Measurements from ENCODE around the gene DCDC2B. TPM values are rescaled to one million over a fixed set of nuclear protein-coding genes. Genes with fewer than 3 reads are reported as not detected.

The DCDC2B gene
- total RNA-seq, 5 donors from 2014 or later (not counting 1 experiment from before 2014, with no cell fraction given), result 0.18 TPM; not detected in 4

DNA sequence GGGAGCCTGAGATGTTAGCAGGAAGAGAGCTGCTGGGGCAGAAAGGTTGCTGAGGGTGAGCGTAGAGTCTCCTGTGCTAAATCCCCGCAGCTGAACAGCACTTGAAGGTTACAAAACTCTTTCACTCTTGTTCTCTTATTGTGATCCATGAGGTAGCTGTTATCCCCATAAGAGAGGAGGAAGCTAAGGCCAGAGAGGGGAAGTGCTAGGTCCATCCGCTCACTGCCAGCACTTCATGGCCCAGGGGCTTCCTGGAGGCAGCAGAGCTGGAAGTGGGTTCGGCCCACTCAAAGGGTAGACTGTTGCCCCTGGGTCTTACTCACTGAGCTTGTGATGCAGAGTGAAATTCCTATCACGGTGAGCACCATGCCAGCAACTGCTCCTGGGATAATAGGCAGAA lies 7.7 kb downstream of the DCDC2B start:
- 100% methylated on average over 2 of the region's 5 CpGs for WGBS (ENCODE audit: insufficient coverage)
- no peaks in the 10 kb centered on the region for H3K9me3 ChIP-seq
- CTCF ChIA-PET, result interaction anchor here (0.5 to 2.7 kb wide), 18 partner anchors 9 to 179 kb away, joined by 3 to 17 read pairs (median 4); partner anchors contain the start of genes HDAC1 (in 1 of the 2), IQCC (in 1 of the 2) and MARCKSL1 (in 1 of the 2)
- Mint-ChIP-seq H3K36me3 (peaks cover 20% of the 10 kb centered on the region), H3K9me3 (no peaks in the 10 kb centered on the region), H3K4me1 (peaks cover 23 to 34% (median 29%) of the 10 kb centered on the region in 3 donors), H3K27ac (peak overlapping the region; percentile 55 to 71), H3K27me3 (no peaks in the 10 kb centered on the region), H3K4me3 (peak overlapping the region in 1 of 3 donors; percentile 27)
- ATAC-seq (replicated peaks in 1 of 4) (no peak), DNase-seq (no peak)
- H3K36me3 ChIP-seq (ENCODE audit: control insufficient read depth in 2 of 2, extremely low read depth in 1 of 2, insufficient read depth in 1 of 2, low read length in 1 of 2), result peaks cover 5 to 36% of the 10 kb centered on the region in 2 donors
- H3K4me1 ChIP-seq (ENCODE audit: control insufficient read depth in 1 of 2, extremely low read depth in 1 of 2, insufficient read depth in 2 of 2, low read length in 2 of 2), result peaks cover 13 to 26% of the 10 kb centered on the region in 2 experiments
- no peak overlapping the region for H3K27ac ChIP-seq (ENCODE audit: low read length)
- POLR2A ChIA-PET, result interaction anchor here in 1 of 2 donors (0.9 kb wide), 1 partner anchor 105 kb away, joined by 4 read pairs; no protein-coding TSS in a partner anchor
- no peaks in the 10 kb centered on the region for H3K27me3 ChIP-seq (replicated peaks in 1 of 2; ENCODE audit: control insufficient read depth in 2 of 2, extremely low read depth in 1 of 2, insufficient read depth in 2 of 2, low read length in 1 of 2)
- H3K4me3 ChIP-seq (ENCODE audit: control insufficient read depth in 1 of 2, extremely low read depth in 1 of 2, low read length in 1 of 2), result no peak overlapping the region

DNA sequence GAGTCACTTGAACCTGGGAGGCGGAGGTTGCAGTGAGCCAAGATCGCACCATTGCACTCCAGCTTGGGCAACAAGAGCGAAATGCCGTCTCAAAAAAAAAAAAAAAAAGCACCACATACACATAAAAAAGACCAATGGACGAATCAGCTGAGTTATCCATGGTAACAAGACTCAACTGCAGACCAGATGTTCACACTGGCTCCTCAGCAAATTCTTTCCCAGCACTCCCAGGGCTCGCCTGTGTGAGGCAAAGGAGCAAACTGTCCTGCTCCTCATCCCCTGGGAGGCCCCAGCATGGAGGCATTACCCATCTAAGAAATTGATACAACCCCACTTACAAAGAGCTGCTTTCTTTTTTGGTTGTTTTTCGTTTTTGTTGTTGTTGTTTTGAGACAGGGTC lies 10.1 kb downstream of the DCDC2B start:
- ATAC-seq (replicated peaks in 1 of 4) (no peak), DNase-seq (no peak)
- WGBS (ENCODE audit: insufficient coverage), result 43% methylated on average over 1 of the region's 7 CpGs
- Histone ChIP-seq H3K27ac (ENCODE audit: low read length) (no peak overlapping the region), H3K9me3 (no peaks in the 10 kb centered on the region), H3K36me3 (ENCODE audit: control insufficient read depth in 2 of 2, extremely low read depth in 1 of 2, insufficient read depth in 1 of 2, low read length in 1 of 2) (peaks cover 8 to 42% of the 10 kb centered on the region in 2 donors), H3K4me1 (ENCODE audit: control insufficient read depth in 1 of 2, extremely low read depth in 1 of 2, insufficient read depth in 2 of 2, low read length in 2 of 2) (peaks cover 27 to 47% of the 10 kb centered on the region in 2 experiments), H3K4me3 (ENCODE audit: control insufficient read depth in 1 of 2, extremely low read depth in 1 of 2, low read length in 1 of 2) (no peak overlapping the region), H3K27me3 (replicated peaks in 1 of 2; ENCODE audit: control insufficient read depth in 2 of 2, extremely low read depth in 1 of 2, insufficient read depth in 2 of 2, low read length in 1 of 2) (no peaks in the 10 kb centered on the region)
- Mint-ChIP-seq H3K9me3 (no peaks in the 10 kb centered on the region), H3K36me3 (peaks cover 22% of the 10 kb centered on the region), H3K27me3 (no peaks in the 10 kb centered on the region), H3K27ac (no peak overlapping the region), H3K4me1 (peaks cover 38 to 57% (median 47%) of the 10 kb centered on the region in 3 donors), H3K4me3 (no peak overlapping the region)
- ChIA-PET CTCF (interaction anchor here in 1 of 2 donors (0.7 kb wide), 1 partner anchor 383 kb away, joined by 4 read pairs; no protein-coding TSS in a partner anchor), POLR2A (no interaction called here)

DNA sequence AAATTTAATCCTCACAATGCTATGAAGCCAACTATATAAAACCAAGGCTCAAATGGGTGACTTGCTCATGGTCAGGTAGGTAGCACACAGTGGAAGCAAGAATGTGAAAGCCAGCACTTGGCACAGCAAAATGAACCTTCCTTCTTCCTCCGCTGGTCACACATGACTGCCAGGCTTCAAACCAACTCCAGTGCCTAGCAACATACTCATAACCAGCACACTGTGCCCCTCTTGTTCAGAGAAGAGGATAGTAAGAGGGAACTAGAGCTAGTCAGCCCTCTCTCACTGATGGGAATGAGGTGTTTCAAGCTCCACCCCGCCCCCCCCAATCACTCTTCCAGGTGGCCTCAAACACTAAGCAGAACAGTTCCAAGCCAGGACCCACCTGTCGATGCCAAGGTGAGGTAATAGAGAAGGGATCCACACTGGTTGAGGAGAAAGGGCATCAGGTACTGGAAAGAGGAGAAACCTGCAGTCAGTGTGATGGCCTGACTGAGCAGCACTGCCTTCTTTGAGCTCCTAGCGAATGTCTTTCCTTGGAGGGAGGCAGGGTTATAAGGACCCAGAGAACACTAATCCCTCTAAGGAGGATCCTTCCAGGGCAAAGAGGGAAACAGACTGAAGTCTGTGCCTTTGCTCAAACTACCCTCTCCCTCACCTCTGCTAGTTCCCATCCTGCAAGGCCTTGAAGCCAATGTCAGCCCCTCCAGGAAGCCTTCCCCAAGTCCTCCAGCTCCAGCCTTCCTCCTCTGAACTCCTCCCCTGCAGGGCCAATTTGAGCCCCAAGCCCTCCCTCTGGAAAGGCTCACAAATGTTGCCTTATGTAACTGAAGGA lies 12.1 kb downstream of the DCDC2B start:
- POLR2A ChIA-PET, result no interaction called here
- H3K27me3 Mint-ChIP-seq, result no peaks in the 10 kb centered on the region
- CTCF ChIA-PET, result interaction anchor here (0.5 to 0.8 kb wide), 3 partner anchors 11 to 112 kb away, joined by 3 to 4 read pairs (median 3); no protein-coding TSS in a partner anchor
- Histone ChIP-seq H3K27ac (ENCODE audit: low read length) (no peak overlapping the region), H3K36me3 (ENCODE audit: control insufficient read depth in 2 of 2, extremely low read depth in 1 of 2, insufficient read depth in 1 of 2, low read length in 1 of 2) (peaks cover 15 to 39% of the 10 kb centered on the region in 2 donors), H3K27me3 (replicated peaks in 1 of 2; ENCODE audit: control insufficient read depth in 2 of 2, extremely low read depth in 1 of 2, insufficient read depth in 2 of 2, low read length in 1 of 2) (no peaks in the 10 kb centered on the region), H3K4me1 (ENCODE audit: control insufficient read depth in 1 of 2, extremely low read depth in 1 of 2, insufficient read depth in 2 of 2, low read length in 2 of 2) (peaks cover 26 to 42% of the 10 kb centered on the region in 2 experiments), H3K4me3 (ENCODE audit: control insufficient read depth in 1 of 2, extremely low read depth in 1 of 2, low read length in 1 of 2) (peak overlapping the region; percentile 25 to 98), H3K9me3 (no peaks in the 10 kb centered on the region)
- H3K27ac Mint-ChIP-seq, result peak overlapping the region; percentile 27 to 97
- no peaks in the 10 kb centered on the region for H3K9me3 Mint-ChIP-seq
- H3K36me3 Mint-ChIP-seq, result peaks cover 27% of the 10 kb centered on the region
- DNase-seq (no peak), ATAC-seq (replicated peaks in 1 of 4) (no peak)
- H3K4me3 Mint-ChIP-seq, result peak overlapping the region; percentile 90 to 96 (median 94)
- 100% methylated on average over 1 of the region's 4 CpGs for WGBS (ENCODE audit: insufficient coverage)
- peaks cover 33 to 59% (median 47%) of the 10 kb centered on the region in 3 donors for H3K4me1 Mint-ChIP-seq

DNA sequence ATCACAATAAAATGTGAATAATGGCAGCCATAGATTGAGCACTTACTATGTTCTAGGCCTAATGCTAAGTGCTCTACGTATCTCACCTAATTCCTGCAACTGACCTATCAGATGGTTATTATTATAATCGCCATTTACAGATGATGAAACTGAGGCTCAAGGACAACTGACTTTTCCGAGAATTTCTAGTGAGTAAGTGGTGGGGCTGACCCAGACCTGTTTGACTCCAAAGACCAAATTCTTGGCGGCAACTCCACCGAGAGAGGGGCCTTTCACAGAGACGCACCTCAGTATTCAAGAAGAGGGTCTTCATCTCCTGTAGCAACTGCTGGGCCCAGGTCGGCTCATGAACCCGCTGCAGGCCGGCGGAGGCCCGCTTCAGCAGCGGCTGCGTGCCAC lies 12.7 kb downstream of the DCDC2B start:
- WGBS (ENCODE audit: insufficient coverage), result 10% methylated on average over 3 of the region's 13 CpGs
- H3K9me3 Mint-ChIP-seq, result no peaks in the 10 kb centered on the region
- POLR2A ChIA-PET, result no interaction called here

DNA sequence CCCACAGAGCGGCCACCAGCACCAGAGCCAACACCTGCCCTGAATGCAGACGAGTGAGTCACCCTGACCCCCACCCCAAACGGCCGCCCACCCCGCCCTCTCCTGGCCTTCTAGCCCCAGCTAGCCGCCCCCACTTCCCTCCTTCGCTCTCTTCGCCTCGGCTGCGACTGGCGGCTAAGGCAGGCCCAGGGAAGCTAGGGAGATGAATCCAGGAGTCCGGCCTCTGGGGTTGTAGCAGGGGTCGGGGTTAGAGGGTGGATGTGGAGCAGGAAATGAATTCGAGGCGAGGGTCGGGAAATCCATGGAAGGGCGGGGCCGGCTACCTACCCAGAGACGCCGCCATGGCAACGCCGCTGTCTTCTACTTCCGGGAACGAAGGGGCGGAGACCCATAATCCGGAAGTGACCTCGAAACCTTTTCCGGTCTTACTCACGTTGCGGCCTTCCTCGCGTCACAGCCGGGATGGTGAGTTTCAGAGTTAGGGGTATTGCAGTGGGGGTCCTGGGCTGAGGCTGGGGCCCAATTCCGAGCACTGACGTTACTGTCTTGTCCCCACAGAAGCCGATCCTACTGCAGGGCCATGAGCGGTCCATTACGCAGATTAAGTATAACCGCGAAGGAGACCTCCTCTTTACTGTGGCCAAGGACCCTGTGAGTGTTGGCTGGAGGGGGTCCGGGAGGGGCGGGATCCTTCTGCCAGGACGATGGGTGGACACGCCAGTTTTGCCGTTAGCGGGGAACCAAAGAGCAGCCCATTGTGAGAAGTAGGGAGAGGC lies 13.3 kb downstream of the DCDC2B start, which contains the start of the genes EIF3I and TMEM234:
Gene EIF3I, plus strand, starts transcription at position 428 of the 776 bp plus-strand sequence. Its CDS starts 35 bp downstream, at position 463.
Gene TMEM234, minus strand, starts transcription at position 374 of the 776 bp plus-strand sequence. Its CDS starts 31 bp downstream, at position 343.
- H3K4me3 ChIP-seq (ENCODE audit: control insufficient read depth in 1 of 2, extremely low read depth in 1 of 2, low read length in 1 of 2), result peak within 1 kb of the TSS; percentile 89 to 98
- peak within 1 kb of the TSS; percentile 92 to 97 for H3K27ac Mint-ChIP-seq
- H3K9me3 Mint-ChIP-seq, result no peaks in the 10 kb centered on the region
- WGBS (ENCODE audit: insufficient coverage), result under 1% methylated on average over 28 of the region's 46 CpGs
- peak within 1 kb of the TSS; percentile 97 for H3K27ac ChIP-seq (ENCODE audit: low read length)
- H3K27me3 ChIP-seq (replicated peaks in 1 of 2; ENCODE audit: control insufficient read depth in 2 of 2, extremely low read depth in 1 of 2, insufficient read depth in 2 of 2, low read length in 1 of 2), result no peaks in the 10 kb centered on the region
- peaks cover 11 to 36% of the 10 kb centered on the region in 2 donors for H3K36me3 ChIP-seq (ENCODE audit: control insufficient read depth in 2 of 2, extremely low read depth in 1 of 2, insufficient read depth in 1 of 2, low read length in 1 of 2)
- peak within 1 kb of the TSS; percentile 90 to 96 (median 94) for H3K4me3 Mint-ChIP-seq
- peaks cover 22% of the 10 kb centered on the region for H3K36me3 Mint-ChIP-seq
- peaks cover 24 to 54% (median 45%) of the 10 kb centered on the region in 3 donors for H3K4me1 Mint-ChIP-seq
- H3K27me3 Mint-ChIP-seq, result no peaks in the 10 kb centered on the region
- peak; percentile 95 to 98 (median 96) for ATAC-seq (replicated peaks in 1 of 4)
- CTCF ChIA-PET, result interaction anchor here in 1 of 2 donors (0.6 to 0.8 kb wide), 2 partner anchors 26 to 162 kb away, joined by 3 read pairs; no protein-coding TSS in a partner anchor
- peaks cover 21 to 33% of the 10 kb centered on the region in 2 experiments for H3K4me1 ChIP-seq (ENCODE audit: control insufficient read depth in 1 of 2, extremely low read depth in 1 of 2, insufficient read depth in 2 of 2, low read length in 2 of 2)
- POLR2A ChIA-PET, result interaction anchor here in 1 of 2 donors (0.6 kb wide), 1 partner anchor 43 kb away, joined by 6 read pairs; no protein-coding TSS in a partner anchor
- H3K9me3 ChIP-seq, result no peaks in the 10 kb centered on the region
- DNase-seq, result peak; percentile 76 to 95 (median 88)

More for the DNA sequence above, 12.7 kb downstream of the DCDC2B start:
- H3K27me3 Mint-ChIP-seq, result no peaks in the 10 kb centered on the region
- CTCF ChIA-PET, result interaction anchor here (0.5 to 0.8 kb wide), 4 partner anchors 10 to 163 kb away, joined by 3 to 4 read pairs (median 3); no protein-coding TSS in a partner anchor
- H3K27me3 ChIP-seq (replicated peaks in 1 of 2; ENCODE audit: control insufficient read depth in 2 of 2, extremely low read depth in 1 of 2, insufficient read depth in 2 of 2, low read length in 1 of 2), result no peaks in the 10 kb centered on the region
- peak overlapping the region; percentile 90 to 96 (median 94) for H3K4me3 Mint-ChIP-seq
- DNase-seq (no peak), ATAC-seq (replicated peaks in 1 of 4) (no peak)
- H3K27ac ChIP-seq (ENCODE audit: low read length), result peak overlapping the region; percentile 97
- H3K9me3 ChIP-seq, result no peaks in the 10 kb centered on the region
- peaks cover 22 to 36% of the 10 kb centered on the region in 2 experiments for H3K4me1 ChIP-seq (ENCODE audit: control insufficient read depth in 1 of 2, extremely low read depth in 1 of 2, insufficient read depth in 2 of 2, low read length in 2 of 2)
- H3K4me1 Mint-ChIP-seq, result peaks cover 27 to 56% (median 45%) of the 10 kb centered on the region in 3 donors
- H3K27ac Mint-ChIP-seq, result peak overlapping the region; percentile 65 to 97
- H3K4me3 ChIP-seq (ENCODE audit: control insufficient read depth in 1 of 2, extremely low read depth in 1 of 2, low read length in 1 of 2), result peak overlapping the region; percentile 89 to 98
- H3K36me3 ChIP-seq (ENCODE audit: control insufficient read depth in 2 of 2, extremely low read depth in 1 of 2, insufficient read depth in 1 of 2, low read length in 1 of 2), result peaks cover 15 to 38% of the 10 kb centered on the region in 2 donors
- H3K36me3 Mint-ChIP-seq, result peaks cover 28% of the 10 kb centered on the region

All from T-cell (primary cell).